Measurements from ENCODE around the gene WBP1. TPM values are rescaled to one million over a fixed set of nuclear protein-coding genes. Genes with fewer than 3 reads are reported as not detected.

WBP1 gene
- total RNA-seq, 1 donor from 2014 or later = 44.3 TPM

GRCh38 chr2:74507926-74508520 lies 49.8 kb downstream of the WBP1 start:
- ATAC-seq (no peak), DNase-seq (ENCODE audit: missing footprints) (peak; percentile 73)
- intact Hi-C loops (cut with DNase I) = loop anchor here (2.0 to 10.0 kb wide), 2 partner anchors 21 to 147 kb away; partner anchors contain the start of genes AUP1, HTRA2 and SEMA4F

GRCh38 chr2:74510272-74510671 lies 52.0 kb downstream of the WBP1 start:
- intact Hi-C loops (cut with DNase I) = no loop called here

More at GRCh38 chr2:74510272-74510671, 52.0 kb downstream of the WBP1 start:
- ATAC-seq (no peak), DNase-seq (ENCODE audit: missing footprints) (no peak)

Other genes starting within 250 kb of the WBP1 start
- 1.1 TPM for gene SLC4A5, start 115.0 kb upstream of the WBP1 start, total RNA-seq
- 182 TPM for gene DCTN1, start 78.1 kb upstream of the WBP1 start, total RNA-seq
- 1.1 TPM for gene C2orf81, start 36.8 kb upstream of the WBP1 start, total RNA-seq
- gene WDR54, start 36.7 kb upstream of the WBP1 start, total RNA-seq = 3.0 TPM
- gene RTKN, start 16.5 kb upstream of the WBP1 start, total RNA-seq = 16.4 TPM
- gene INO80B, start 3.4 kb upstream of the WBP1 start, total RNA-seq = 15.7 TPM
- gene MOGS, start 6.9 kb downstream of the WBP1 start, total RNA-seq = 20.7 TPM
- gene MRPL53, start 14.2 kb downstream of the WBP1 start, total RNA-seq = 167 TPM
- 8.3 TPM for gene CCDC142, start 24.6 kb downstream of the WBP1 start, total RNA-seq
- gene TTC31, start 24.6 kb downstream of the WBP1 start, total RNA-seq = 12.2 TPM
- gene LBX2, start 41.2 kb downstream of the WBP1 start, total RNA-seq = 0.43 TPM
- 26.7 TPM for gene PCGF1, start 49.3 kb downstream of the WBP1 start, total RNA-seq
- gene TLX2, start 56.0 kb downstream of the WBP1 start, total RNA-seq = not detected
- not detected for gene DQX1, start 67.8 kb downstream of the WBP1 start, total RNA-seq
- 53.7 TPM for gene AUP1, start 71.3 kb downstream of the WBP1 start, total RNA-seq
- 29.2 TPM for gene HTRA2, start 71.5 kb downstream of the WBP1 start, total RNA-seq
- gene LOXL3, start 95.5 kb downstream of the WBP1 start, total RNA-seq = 4.8 TPM
- gene DOK1, start 96.3 kb downstream of the WBP1 start, total RNA-seq = 4.9 TPM
- not detected for gene M1AP, start 189.9 kb downstream of the WBP1 start, total RNA-seq
- 3.7 TPM for gene SEMA4F, start 195.8 kb downstream of the WBP1 start, total RNA-seq

Data from Right ventricle myocardium inferior (tissue), 1 donor.